Stimulated activated CD4-positive, alpha-beta T cell treated with anti-CD3 and anti-CD28 coated beads, Interleukin-1b, Interleukin-23, amount 100 ng/mL, for 24 hours (primary cell): Measurements from ENCODE around the gene RBM38.
A peak's percentile ranks its signal among the peaks of the same experiment; 100 is the strongest.

Experiments used
- DNase-seq, 4 experiments: peaks; one replicate each; pipeline ENCODE4 v3.0.0-alpha.2; 2020; ENCODE audit warnings: low read depth in 4 of 4, low spot score in 1 of 4

The RBM38 gene

DNA sequence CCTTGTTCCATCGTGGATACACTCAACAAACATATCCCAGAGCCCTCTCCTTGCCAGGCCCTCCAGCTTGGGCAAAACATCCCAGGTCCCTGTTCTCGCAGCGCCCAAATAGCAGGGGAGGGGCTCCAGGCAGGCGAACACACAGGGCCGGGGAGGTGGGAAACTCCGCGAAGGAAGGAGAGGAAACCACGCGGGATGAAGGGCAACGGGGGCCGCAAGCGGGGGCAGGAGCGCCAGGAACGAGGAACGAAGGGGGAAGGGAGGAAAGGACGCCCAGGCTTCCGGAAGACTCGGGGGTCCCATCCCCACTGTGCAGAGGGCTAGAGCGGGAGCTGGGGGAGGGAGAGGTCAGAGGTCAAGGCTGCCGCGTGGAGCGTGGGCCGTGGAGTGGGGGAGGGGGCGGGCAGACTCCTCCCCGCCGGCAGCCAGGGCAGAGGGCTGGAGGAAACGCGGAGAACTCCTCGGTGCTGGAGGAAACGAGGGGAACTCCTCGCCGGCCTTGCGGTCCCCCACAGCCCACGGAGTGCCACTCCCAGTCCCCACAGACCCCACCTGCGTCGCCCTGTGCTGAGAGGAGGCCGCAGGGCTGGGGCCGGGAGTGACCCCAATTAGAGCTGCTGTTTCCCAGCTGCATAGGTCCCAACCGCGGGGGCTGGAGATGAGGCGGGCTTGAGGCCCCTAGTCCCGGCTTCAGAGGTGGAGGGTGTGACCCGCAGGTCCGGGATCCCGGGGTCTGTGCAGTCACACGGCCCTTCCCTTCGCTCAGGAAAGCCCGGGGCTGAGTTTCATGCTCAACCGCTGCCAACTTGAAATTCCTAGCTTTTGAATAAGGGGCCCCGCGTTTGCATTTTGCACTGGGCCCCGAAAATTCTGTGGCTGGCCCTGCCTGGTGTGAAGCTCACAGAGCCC, 1.2 kb upstream of the RBM38 start:
- DNase-seq, result peak in 2 of 4 experiments; percentile 59 to 61

DNA sequence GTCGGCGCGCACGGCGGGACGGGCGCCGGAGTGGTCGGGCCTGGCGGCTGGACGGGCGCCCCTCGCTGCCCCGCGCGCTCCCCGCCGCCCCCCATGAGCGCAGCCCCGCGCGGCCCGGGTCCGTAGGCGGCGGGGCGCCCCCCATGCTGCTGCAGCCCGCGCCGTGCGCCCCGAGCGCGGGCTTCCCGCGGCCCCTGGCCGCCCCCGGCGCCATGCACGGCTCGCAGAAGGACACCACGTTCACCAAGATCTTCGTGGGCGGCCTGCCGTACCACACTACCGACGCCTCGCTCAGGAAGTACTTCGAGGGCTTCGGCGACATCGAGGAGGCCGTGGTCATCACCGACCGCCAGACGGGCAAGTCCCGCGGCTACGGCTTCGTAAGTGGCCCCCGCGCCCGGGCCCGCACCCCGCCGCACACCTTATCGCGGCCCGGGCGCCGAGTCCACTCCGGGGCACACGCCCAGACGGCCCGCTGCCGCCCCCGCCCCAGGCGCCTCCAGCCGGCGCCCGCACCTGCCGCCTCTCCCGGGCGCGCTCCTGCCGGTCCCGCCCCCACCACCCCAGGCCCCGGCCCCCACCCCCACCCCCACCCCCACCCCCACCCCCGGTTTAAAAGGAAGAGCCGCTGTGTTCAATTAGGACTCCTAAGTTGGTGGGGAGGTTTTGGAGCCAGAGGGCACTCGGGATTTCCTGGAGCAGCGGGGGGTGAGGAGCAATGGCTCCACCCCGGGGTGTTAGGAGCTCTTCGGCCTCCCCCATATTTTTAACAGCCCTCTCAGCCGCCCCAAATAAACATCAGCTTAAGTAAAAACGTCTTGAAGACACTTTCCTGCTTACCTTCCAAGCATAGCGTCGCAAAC, 474 bp downstream of the RBM38 start:
- no peak for DNase-seq

DNA sequence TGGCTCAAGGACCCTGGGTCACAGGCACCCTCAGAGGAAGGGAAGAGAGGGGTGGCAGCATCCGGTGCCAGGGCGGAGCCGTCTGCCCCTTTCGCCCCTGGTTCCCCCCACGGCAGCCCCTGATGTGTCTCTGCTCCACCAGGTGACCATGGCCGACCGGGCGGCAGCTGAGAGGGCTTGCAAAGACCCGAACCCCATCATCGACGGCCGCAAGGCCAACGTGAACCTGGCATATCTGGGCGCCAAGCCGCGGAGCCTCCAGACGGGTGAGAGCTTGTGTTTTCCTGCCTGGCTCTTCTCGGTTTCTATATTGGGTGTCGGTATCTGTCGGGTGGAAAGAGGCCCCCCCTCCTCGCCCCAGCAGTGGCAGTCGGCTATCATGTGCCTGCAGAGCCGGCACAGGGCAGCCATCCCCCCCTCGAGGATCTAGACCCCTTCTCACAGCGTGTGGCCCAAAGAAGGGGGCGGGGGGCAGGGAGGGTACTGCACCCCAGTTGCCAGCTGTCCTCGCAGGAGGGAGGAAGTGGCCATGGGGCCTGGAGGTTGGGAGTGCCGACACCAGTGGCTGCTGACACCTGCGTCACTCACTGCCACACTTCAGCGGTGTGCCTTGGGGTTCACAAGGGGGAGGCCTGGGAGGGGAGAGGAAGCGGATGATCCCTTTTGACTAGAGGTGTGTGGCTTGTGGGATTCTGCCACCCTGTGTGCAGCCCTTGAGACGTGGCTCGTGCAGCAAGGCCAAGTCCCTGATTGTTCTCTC, 1.5 kb downstream of the RBM38 start:
- peak in 2 of 4 experiments; percentile 53 to 62 for DNase-seq

DNA sequence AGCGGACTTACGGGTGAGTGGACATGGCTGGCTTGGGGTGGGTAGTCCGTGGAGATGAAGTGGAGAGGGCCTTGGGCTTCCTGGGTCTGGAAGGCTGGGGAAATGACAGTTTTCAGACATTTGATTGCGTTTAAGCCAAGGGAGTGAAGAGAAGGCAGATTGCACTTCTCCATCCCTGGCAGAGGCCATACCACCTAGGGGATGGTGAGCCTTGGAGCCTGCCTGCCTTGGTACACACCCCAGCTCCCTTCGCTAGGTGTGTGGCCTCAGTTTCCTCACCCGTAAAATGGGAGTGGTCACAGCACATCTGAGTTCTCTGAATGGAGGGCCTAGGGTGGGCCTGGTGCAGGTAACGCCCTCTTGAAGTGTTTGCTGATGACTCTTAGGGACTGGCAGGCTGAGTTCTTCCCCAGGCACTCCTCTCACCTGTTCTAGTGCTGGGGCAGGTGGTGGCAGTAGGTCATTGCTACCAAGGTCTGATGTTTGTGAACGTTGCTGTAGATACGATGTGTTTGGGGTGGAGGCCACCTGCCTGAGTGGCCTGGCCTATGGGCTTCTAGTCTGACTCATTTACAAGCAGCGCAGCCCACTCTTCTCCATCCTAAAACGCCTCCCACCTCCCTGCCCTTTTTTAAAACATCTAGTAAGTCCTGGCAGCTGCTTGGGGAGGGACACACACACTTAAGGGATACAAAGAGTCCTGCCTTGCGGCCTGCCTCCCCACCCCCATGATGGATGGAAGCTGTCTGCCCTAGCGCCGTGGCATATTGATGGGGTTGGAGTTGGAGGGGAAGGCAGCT, 2.3 kb downstream of the RBM38 start:
- DNase-seq, result no peak

DNA sequence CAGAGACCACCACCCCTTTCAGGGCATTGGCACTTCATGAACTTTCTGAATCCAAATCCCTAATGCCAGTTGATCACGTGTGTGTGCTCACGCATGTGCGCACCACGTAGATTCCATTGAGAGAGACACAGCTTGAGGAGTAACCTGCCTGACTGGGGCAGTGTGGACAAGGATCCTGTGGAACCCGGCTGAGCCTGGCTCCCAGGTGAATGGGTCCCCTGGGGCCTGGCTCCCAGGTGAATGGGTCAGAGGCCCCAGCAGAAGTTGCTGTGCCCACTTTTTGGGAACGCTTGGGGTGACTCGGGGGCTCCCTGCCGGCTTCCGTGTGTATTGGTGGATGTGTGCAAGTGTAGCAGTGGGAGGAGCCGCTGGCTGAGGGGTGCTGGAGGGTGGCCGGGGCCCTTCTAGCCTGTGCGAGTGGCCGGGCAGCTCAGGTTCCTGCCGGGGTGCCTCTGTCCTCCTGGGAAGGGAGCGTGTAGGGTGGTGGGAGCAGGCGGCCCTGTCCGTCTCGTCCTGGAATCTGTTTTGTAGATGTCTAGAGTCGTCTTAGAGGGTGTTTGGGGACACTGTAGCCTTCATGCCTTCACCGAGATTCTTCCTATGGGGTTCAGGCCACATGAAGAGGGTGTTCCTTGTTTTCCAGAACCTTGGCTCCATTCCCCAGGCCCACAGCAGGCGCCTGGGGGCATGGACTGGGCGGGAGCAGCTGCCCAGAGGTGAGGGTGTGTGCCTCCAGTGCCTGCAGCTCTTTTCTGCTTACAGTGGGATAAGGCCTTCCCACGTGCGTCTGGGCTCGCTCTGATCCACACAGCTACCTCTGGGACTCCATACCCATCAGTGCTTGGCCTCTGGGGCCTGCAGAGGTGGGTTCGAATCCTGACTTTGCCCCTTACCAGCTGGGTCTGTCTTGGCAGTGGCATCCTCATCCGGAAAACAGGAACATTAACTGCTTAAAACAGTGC, 3.2 kb downstream of the RBM38 start:
- DNase-seq, result no peak

DNA sequence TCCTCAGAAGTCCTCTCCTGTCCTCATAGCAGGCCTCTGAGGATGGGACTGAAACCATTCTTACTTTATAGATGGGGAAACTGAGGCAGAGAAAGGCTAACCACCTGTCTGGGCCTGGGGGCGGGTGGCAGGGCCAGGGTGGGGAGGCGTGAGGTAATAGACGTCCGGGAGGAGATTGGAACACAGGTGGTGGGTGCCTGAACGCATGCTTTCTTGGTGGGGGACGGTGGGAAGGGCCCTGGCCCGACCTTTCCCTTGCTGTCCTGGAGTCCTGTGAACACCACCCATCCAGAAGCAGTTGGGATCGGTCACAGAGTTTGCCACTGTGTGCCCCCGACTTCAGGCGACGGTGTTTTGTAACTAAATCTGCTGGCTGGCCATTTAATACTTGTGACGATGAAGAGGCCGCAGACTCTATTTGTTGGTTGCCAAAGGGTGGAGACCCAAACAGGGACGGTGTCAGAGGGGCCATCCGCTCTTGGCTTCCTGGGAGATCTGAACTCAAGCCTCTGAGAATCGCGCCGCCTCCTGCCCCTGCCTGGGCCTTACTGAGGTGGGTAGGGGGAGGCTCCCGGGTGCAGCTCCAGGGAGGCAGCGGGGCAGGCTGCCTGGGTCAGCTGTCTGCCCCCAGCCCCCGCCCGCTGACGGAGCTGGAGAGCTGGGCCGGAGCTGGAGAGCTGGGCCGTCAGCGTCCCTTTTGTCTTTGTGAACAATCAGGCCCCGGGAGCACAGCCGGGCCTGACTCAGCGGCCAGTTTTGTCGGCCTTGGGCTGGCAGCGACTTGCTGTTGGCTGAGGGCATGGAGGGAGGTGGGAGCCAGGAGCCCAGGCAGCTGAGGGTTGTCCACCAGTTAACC, 4.1 kb downstream of the RBM38 start:
- no peak for DNase-seq

DNA sequence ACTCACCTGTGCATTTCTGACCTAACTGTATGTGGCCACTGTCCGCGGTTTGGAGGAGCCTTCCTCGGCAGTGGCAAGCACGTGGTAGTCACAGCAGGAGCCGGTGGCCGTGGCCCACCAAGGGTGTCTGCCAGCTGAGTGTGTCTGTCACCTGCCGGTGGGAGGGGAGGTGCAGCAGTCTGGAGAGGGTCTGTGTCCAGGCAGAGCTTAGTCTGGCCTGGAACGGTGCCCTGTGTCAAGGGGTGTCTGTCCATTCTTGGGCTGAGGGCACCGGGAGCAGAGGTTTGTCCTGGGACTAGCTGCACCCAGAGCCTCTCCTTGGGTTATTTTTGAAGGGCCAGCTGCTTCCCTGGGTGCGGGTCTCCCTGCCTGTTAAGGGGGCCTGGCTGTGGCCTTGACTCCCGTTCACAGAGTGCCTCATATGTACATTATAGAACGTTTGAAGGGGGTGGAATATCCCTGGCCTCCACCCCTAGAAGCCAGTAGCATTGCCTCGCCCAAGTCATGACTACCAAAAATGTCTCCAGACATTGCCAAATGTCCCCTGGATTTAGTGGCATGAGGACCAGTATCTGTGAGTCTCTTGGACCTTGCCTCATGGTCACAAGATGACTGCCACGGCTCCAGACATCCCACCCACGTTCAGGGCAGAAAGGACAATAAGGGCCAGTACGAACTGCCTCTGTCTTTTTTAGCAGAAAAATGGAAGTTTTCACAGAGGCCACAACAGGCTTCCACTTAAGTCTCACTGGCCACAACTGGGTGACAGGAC, 5.2 kb downstream of the RBM38 start:
- DNase-seq, result no peak

DNA sequence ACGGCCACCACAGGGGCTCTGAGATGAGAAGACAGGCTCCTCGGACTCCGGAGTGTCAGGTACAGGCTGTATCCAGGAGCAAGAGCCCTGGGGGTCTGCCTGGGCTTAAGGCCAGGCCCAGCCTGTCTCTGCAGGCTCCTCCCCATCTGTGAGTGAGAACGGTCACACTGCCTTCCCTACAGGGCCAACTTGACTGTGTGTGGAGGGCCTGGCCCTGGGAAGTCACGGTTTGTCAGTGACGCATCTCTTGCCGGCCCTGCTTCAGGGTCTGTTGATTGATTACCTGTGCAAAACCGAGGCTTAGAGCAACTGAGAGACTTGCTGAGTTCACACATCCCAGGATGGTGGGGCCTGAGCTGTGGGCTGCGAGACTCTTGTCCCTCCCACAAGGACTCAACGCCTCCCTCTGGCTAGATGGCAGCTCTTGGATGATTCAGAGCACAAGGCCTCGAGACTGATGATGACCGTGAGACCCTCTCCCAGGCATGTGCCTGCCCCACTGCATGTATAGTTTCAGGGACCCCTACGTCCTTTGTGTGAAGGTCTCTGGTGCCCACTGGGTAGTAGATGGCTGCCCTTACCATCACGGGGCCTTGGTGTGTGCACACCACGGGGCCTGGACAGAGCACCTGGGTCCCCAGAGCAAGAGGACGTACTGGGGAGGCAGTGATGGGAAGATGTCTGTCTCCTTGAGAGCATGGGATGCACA, 5.9 kb downstream of the RBM38 start:
- no peak for DNase-seq

DNA sequence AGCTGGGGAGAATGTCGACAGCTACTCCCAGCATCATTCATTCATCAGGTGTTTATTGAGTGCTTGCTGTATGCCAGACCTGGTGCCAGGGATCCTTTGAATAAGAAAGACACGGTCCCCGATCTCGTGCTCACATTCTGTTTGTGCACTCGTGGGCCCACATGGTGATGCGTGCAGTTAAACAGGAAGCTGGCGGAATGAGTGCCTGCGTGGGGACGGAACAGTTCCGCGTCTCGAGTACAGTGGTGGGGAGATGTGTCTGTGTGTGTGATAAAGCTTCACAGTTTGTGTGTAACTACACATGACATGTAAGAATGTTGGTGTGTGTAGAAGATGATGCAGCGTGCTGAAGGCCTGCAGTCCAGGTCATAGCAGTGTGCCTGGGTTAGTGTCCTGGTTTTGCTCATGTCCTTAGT, 6.5 kb downstream of the RBM38 start:
- DNase-seq, result no peak

DNA sequence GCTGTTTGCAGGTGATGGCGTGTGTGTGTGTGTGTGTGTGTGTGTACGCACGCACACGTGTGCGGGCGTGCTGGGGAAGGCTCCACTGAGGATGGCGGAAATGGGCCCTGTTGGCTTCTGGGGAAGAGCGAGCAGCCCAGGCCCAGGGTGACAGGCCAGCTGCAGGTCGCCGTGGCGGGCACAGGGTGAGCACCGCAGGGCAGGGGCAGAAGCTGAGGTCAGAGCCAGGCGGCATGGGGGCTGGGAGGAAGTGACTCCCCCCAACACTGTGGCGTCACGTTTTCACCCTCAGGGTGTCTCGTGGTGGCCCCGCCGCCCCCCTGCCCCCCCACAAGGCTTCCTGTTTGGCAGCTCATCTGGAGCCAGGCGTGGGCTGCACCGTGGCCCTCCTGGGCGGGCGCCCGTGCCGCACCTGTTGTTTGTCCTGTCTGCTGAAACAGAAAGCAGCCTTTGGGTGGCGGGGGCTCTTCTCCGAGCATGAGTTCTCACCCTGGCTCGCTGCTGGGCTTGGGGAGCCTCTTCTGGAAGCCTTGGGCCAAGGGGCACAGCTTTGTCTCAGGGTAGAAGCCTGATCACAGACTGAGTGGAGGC, 7.1 kb downstream of the RBM38 start:
- DNase-seq, result peak in 3 of 4 experiments; percentile 45 to 74 (median 74)

DNA sequence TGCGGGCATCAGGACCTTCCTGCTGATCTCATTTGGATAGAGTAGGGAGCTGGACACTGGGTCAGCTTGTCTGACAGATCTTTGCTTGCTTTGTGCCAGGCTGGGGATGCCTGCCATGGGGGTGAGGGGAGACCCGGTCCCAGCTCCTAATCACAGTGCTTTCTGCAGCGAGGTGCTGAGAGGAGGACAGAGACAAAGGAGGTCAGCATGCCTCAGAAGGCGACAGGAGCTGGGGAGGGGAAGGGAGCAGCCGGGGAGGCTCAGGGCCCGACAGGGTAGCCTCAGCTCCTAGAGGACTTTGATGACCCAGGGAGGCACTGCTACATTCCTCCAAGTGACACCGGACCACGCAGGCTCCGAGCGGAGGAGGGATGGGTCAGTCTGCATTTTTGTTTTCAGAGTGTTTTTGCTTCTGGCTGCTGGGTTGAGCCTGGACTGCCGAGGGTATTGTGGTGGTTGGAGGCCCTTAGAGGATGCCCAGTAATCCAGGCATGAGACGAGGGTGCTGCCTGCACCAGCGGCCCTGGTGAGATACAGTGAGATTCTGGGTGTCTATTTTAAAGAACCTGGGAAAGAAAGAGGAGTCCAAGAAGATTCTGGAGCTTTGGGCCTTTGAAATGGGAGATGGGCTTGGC, 7.8 kb downstream of the RBM38 start:
- no peak for DNase-seq

DNA sequence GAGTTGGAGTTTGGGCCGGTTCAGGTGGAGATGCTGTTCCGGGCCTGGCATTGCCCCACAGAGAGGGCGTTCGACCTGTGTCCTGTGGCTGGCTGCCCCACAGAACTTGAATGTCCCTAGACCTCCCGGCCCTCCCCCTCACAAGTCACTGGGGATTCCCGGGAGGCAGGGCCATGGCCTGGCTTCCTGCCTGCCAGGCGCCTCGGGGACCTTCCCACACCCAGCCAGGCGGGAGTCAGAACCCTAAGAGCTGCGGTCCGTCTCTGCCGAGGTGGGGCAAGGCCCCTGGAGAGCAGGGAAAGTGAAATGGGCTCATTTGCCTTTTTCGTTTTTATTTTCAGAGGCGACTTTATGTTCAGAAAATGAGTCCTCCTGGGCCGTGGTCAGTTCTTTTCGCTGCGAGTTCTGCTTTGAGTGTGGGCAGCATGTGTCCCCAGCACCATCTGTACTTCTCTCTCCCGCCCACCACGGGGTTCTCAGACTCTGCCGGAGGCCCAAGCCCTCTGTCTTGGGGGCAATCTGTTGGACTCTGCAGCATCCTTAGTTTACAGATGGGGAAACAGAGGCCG, 8.5 kb downstream of the RBM38 start:
- DNase-seq, result peak in 2 of 4 experiments; percentile 37 to 57

DNA sequence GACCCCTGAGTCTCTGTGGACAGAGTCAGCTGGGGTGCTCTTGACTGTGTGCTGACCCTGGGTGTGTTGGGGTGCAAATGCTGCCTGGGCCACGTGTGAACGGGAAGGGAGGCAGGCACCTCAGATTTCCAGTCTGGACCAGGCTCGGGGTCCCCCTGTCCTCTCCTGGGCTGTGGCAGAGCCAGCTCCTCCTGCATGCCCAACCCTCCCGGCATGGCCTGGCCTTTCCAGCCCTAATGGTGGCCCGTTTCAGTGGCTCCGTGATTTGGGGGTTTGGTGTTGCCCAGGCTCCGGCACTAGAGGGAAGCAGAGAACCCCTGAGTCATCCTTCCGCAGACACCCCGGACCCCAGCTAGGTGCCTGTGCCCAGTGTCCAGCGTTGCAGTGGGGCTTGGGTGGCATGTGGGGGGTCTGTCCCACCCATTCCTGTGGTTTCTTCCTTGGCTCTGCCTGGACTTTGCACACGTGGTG, 9.1 kb downstream of the RBM38 start:
- DNase-seq, result no peak

DNA sequence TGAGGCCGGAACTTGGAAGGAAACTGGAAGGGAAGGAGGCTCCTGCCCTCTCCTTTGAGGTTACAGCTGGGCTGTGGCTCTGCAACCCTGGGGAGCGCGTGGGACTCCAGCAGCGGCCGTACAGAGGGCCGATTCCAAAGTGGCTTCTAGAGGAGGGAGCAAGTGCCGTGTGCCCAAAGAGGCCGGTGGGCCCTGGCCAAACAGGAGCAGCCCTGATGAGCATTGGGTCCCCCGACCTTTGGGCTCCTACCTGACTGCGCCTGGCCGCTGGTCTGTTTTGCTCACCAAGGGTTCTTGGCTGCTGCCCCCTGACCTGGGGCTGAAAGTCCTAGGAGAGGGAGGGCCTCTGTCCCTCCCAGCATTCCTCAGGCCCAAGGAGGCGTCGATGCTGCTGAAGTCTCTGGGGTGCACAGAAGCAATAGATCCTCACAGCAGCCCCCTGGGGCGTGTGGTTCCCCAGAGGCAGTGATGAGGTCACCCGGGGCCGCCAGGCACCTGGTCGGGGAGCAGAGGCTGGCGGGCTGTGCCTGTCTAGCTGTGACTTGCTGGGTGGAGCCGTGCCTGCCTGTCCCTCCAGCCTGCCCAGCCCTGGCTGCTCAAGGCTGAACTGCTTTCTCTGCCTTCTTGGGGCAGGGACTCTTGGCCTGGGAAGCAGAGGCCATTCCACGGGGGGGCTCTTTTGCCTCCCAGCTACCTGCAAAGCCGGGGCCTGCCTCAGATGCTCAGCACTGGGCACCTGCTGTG, 9.8 kb downstream of the RBM38 start:
- no peak for DNase-seq

DNA sequence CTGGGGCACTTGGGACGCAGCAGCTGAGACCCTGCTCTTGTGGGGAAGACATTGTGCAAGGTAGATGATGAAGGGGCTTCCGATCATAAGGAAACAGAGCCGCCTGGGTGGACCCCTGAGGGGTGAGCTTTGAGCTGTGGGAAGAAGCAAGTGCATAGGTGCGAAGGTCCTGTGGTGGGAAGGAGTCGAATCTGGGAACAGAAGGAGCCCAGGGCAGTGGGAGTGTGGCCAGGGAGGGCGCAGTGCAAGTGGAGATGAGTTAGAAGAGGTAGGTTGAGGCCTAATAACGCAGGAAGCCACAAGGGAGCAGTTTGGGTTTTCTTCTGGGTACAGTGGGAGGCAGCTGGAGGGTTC, 10.3 kb downstream of the RBM38 start:
- DNase-seq, result no peak
